Psoas muscle (tissue), 8 donors: ENCODE data around the gene NEURL3. TPM values are rescaled to one million over a fixed set of nuclear protein-coding genes. Genes with fewer than 3 reads are reported as not detected.

Experiments
- ATAC-seq, 4 donors: fragments of 200-7000 bp; cut with Tn5 transposase; one replicate each; pipeline ENCODE4 v1.9.1; 2020; ENCODE audit warnings: moderate library complexity in 3 of 4, mild to moderate bottlenecking in 2 of 4
- DNase-seq, 2 donors: peaks; one replicate each; pipeline ENCODE4 v3.0.0-alpha.2; 2020
- H3K27ac ChIP-seq: fragments of 200-600 bp; one replicate; pipeline ENCODE4 v1.8.0; 2022
- H3K27me3 ChIP-seq, 3 donors: fragments of 200-600 bp in 1 of 3; one replicate each; pipeline versions ENCODE4 v1.6.1 to v1.8.0; 2013 to 2022; ENCODE audit warnings: low read length in 2 of 3, mild to moderate bottlenecking in 2 of 3, moderate library complexity in 1 of 3; ENCODE audit not compliant: insufficient read depth in 3 of 3
- H3K36me3 ChIP-seq, 2 donors: fragments of 200-600 bp in 1 of 2; one replicate each; pipeline versions ENCODE4 v1.6.1 to v1.8.0; 2013 to 2022; ENCODE audit warnings: low read depth in 1 of 2, mild to moderate bottlenecking in 1 of 2, moderate library complexity in 1 of 2; ENCODE audit not compliant: insufficient read depth in 1 of 2
- H3K4me1 ChIP-seq: fragments of 200-600 bp; one replicate; pipeline ENCODE4 v1.8.0; 2022
- H3K4me3 ChIP-seq: fragments of 200-600 bp; one replicate; pipeline ENCODE4 v1.8.0; 2022; ENCODE audit warnings: mild to moderate bottlenecking
- H3K9me3 ChIP-seq: fragments of 200-600 bp; one replicate; pipeline ENCODE4 v1.8.0; 2022
- WGBS, 3 donors: extraction: QIAGEN DNeasy Blood & Tissue Kit; methylation state at CpG; one replicate each; pipeline versions ENCODE4 v1.1.6 to v1.1.7; 2013; 5-methylcytosine and 5-hydroxymethylcytosine counted together
- intact Hi-C, 2 donors: fragments of 100-400 bp; cut with DNase I; formaldehyde crosslinking; loops; one replicate each; pipeline versions ENCODE4 v1.11.0 to v1.14.2; 2022
- polyA plus RNA-seq, 3 donors: library from polyadenylated mRNA; stranded (reverse); fragments of 200-250 nt; gene quantifications; one replicate each; pipeline ENCODE4 v1.2.3, GENCODE V29; 2013
- total RNA-seq, 4 donors: library from RNA; stranded (reverse); fragmentation: NEBNext Ultra II Directional in 2 of 4; extraction: Animal tissue kit (Norgen Biotek cat#: 25700) in 2 of 4; gene quantifications; one replicate each; pipeline versions ENCODE4 v1.2.1 to v1.2.4, GENCODE V29; 2021 to 2023
- TF ChIP-seq, protein P1 (sequence below): fragments of 200-600 bp; IDR thresholded peaks from one replicate; pipeline ENCODE4 v1.8.0; 2022; ENCODE audit warnings: antibody characterized with exemption
- donor health status: healthy with polysubstance abuse.
- donor health status: DM: no; HTN: no; CAD: no; lungs with moderate emphysema.
- donor health status: Bipolar disorder and iron deficiency.
- donor health status: healthy.
- donor health status: DM: yes; HTN: yes; CAD: no.
- donor health status: DM: no; HTN: no; CAD: no.
- donor health status: DM: no; HTN: no; CAD: no.
- donor health status: DM: yes; HTN: yes; CAD: no.

The NEURL3 gene
- total and polyA plus RNA-seq, 7 donors: 0.09 to 0.59 (median 0.09) TPM; not detected in 4

DNA sequence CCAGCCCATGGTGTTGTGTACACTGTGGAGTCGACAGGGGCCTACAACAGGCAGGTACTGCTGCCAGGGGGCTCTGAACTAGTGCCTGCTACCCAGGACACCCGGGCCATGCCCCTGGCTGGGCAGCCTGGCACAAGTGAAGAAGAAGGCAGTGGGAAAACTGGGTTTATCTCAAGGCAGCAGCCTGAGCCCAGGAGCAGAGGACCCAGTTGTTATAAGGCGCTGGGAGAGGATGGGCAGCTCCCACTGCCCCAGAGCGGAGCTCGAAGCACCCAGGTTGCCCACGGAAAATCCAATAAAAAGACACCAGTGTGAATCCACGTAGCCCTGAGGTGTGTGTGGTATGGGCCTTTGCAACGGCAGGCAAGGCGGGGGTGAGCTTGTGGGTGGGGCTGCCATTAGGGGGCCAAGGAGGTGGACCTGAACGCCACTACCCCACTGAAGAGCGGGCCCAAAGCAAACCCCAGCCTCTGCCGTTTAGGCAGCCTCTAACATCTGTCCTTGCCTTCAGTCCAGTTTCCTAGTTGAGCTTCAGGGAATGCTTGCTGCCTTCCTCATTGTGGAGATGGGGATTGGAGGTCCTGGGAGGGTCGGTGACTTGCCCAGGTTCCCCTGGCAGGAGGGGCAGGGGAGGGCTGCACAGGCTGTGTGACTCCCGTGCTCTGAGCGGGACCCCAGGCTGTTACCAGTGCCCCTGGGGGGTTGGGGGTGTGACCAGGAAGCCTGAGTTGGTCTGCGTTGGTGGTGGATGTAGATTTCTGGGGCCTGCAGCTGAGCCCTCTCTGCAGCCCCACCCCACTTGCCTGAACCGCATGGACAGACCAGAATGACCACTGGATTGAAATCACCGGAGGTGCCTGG lies 47.4 kb upstream of the NEURL3 start:
- no peaks in the 10 kb centered on the region for H3K27me3 ChIP-seq
- peaks cover 31% of the 10 kb centered on the region for H3K4me1 ChIP-seq
- H3K36me3 ChIP-seq: peaks cover 0 to 59% of the 10 kb centered on the region in 2 donors
- WGBS, 3 donors: 85 to 91% (median 89%) methylated on average over 18 of the region's 18 CpGs
- DNase-seq: no peak
- no peak overlapping the region for H3K27ac ChIP-seq
- TF ChIP-seq, protein P1, sequence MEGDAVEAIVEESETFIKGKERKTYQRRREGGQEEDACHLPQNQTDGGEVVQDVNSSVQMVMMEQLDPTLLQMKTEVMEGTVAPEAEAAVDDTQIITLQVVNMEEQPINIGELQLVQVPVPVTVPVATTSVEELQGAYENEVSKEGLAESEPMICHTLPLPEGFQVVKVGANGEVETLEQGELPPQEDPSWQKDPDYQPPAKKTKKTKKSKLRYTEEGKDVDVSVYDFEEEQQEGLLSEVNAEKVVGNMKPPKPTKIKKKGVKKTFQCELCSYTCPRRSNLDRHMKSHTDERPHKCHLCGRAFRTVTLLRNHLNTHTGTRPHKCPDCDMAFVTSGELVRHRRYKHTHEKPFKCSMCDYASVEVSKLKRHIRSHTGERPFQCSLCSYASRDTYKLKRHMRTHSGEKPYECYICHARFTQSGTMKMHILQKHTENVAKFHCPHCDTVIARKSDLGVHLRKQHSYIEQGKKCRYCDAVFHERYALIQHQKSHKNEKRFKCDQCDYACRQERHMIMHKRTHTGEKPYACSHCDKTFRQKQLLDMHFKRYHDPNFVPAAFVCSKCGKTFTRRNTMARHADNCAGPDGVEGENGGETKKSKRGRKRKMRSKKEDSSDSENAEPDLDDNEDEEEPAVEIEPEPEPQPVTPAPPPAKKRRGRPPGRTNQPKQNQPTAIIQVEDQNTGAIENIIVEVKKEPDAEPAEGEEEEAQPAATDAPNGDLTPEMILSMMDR: no peak
- no peak overlapping the region for H3K4me3 ChIP-seq
- intact Hi-C loops: no loop called here
- ATAC-seq: no peak
- H3K9me3 ChIP-seq: no peaks in the 10 kb centered on the region

DNA sequence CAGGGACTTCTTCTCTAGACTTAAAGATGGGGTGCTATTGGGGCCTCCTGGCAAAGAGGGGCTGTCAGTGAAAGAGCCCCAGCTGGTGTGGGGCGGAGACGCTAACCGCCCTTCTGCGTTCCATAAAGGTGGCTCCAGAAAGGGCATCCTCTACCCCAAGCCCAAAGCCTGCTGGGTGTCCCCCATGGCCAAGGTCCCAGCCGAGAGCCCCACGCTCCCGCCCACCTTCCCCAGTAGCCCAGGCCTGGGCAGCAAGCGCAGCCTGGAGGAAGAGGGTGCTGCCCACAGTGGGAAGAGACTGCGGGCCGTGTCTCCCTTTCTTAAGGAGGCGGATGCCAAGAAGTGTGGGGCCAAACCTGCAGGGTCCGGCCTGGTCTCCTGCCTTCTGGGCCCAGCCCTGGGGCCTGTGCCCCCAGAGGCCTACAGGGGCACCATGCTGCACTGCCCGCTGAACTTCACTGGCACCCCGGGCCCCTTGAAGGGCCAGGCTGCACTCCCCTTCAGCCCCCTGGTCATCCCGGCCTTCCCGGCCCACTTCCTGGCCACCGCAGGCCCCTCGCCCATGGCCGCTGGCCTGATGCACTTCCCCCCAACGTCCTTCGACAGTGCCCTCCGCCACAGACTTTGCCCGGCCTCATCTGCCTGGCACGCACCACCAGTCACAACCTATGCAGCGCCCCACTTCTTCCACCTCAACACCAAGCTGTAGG lies 46.6 kb upstream of the NEURL3 start:
- 93 to 96% (median 95%) methylated on average over 24 to 25 of the region's 25 CpGs for WGBS, 3 donors
- H3K4me1 ChIP-seq: peaks cover 34% of the 10 kb centered on the region
- H3K27me3 ChIP-seq: no peaks in the 10 kb centered on the region
- TF ChIP-seq, protein P1: no peak
- DNase-seq: no peak
- no peak overlapping the region for H3K4me3 ChIP-seq
- H3K9me3 ChIP-seq: no peaks in the 10 kb centered on the region
- ATAC-seq: no peak
- peaks cover 0 to 67% of the 10 kb centered on the region in 2 donors for H3K36me3 ChIP-seq
- intact Hi-C loops: loop anchor here in 1 of 2 donors (2.0 kb wide), 1 partner anchor 251 kb away; no protein-coding TSS in a partner anchor
- no peak overlapping the region for H3K27ac ChIP-seq

DNA sequence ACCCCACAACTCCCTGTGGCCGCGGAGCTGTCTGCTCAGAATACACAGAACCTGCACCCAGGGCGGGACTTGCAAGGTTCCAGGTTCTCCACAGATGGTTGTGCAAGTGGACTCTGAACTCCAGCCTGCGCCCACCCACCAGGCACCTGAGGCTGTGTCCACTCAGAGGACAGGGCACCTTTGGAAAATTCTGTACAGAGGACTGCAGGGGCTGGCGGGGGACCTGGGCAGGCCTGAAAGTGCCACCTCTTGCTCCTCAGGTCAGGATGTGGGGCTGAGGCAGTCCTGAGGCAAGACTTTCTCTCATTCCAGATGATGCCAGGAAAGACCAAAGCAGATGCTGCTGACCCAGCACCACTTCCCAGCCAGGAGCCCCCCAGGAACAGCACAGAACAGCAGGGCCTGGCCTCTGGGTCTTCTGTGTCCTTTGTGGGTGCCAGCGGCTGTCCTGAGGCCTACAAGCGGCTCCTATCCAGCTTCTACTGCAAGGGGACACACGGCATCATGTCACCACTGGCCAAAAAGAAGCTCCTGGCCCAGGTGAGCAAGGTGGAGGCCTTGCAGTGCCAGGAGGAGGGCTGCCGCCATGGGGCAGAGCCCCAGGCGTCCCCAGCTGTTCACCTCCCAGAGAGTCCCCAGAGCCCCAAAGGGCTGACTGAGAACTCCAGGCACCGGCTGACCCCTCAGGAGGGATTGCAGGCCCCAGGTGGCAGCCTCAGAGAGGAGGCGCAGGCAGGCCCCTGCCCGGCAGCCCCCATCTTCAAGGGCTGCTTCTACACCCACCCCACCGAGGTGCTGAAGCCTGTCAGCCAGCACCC lies 45.8 kb upstream of the NEURL3 start:
- DNase-seq: no peak
- TF ChIP-seq, protein P1: no peak
- Histone ChIP-seq H3K9me3 (no peaks in the 10 kb centered on the region), H3K27ac (no peak overlapping the region), H3K4me1 (peaks cover 39% of the 10 kb centered on the region), H3K36me3 (peaks cover 0 to 75% of the 10 kb centered on the region in 2 donors), H3K27me3 (no peaks in the 10 kb centered on the region), H3K4me3 (no peak overlapping the region)
- intact Hi-C loops: loop anchor here in 1 of 2 donors (2.0 kb wide), 1 partner anchor 252 kb away; no protein-coding TSS in a partner anchor
- 93 to 95% (median 93%) methylated on average over 13 to 14 of the region's 14 CpGs for WGBS, 3 donors
- ATAC-seq: no peak

DNA sequence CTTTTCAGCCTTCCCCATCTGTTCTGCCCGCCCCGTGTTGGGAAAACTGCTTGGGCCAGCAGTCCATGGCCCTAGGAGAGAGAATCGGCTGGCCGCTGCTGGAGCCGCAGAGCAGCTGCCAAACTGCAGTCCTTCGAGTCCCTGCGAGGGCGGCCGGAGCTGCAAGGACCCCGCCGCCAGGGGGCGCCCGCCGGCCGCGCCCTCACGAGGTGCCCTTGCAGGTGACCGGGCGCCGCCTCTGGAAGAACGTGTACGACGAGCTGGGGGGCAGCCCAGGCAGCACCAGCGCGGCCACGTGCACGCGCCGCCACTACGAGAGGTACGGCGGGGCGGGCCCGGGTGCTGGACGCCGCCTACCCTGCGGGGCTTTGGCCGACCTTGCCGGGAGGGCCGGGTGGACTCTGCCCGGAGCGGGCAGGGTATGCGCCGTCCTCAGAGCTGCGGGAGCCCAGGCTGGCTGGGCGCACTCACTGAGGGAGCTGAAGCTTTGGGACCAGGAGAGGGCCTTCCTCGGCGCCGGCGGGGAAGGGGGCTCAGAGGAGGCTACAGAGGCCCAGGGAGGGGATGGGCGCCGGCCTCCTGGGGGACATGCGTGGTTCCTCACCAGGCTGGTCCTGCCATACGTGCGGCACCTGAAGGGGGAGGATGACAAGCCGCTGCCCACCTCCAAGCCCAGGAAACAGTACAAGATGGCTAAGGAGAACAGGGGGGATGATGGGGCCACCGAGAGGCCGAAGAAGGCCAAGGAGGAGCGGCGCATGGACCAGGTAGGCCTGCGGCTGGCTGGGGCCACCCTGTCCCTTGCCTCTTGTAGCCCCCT lies 45.0 kb upstream of the NEURL3 start:
- H3K4me3 ChIP-seq: no peak overlapping the region
- no peaks in the 10 kb centered on the region for H3K9me3 ChIP-seq
- no peaks in the 10 kb centered on the region for H3K27me3 ChIP-seq
- TF ChIP-seq, protein P1: peak; percentile 64
- H3K36me3 ChIP-seq: peaks cover 0 to 83% of the 10 kb centered on the region in 2 donors
- ATAC-seq (peak; percentile 52 to 76 (median 71)), DNase-seq (peak; percentile 64 to 82)
- intact Hi-C loops: loop anchor here in 1 of 2 donors (2.0 kb wide), 1 partner anchor 253 kb away; no protein-coding TSS in a partner anchor
- peak overlapping the region; percentile 61 for H3K27ac ChIP-seq
- H3K4me1 ChIP-seq: peaks cover 35% of the 10 kb centered on the region
- 67 to 82% (median 72%) methylated on average over 48 to 61 of the region's 61 CpGs for WGBS, 3 donors
